D341Med (cell line): Measurements from ENCODE around the gene PROX2.

Source experiments
- DNase-seq: peaks from one replicate; pipeline ENCODE4 v3.0.0; 2012; ENCODE audit warnings: low spot score

Gene PROX2

DNA sequence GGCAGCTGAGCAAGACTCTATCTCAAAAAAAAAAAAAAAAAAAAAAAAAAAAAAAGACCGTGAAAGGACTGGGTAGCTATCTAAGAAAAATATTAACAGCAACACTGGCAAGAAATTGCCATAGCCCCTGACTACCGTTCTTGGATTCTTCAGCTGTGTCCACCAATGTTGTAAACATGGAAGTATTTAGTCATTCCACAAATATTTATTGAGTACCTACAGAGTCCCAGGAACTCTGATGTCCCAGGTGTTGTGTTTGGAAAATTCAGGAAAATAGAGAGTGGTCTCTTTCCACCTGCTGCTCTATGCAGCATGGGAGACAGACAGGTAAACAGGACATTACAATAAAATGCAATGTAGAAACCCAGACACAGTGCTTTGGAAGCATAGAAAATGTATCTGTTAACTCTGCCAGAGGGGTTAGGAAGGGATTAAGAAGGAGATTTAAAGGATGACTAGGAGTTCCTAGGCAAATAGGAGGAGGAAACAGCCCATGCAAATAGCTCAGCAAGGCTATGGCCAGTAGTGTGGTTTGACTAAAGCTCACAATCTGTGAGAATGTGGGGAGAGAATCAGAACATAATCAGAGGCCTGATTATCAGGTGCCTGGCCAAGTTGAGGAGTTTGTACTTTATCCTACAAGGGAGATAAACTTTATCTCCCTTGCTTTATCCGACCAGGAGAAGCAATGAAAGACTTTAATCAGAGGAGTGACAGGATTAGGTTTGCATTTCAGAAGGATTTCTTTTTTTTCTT lies 3.7 kb upstream of the PROX2 start:
- no peak for DNase-seq

DNA sequence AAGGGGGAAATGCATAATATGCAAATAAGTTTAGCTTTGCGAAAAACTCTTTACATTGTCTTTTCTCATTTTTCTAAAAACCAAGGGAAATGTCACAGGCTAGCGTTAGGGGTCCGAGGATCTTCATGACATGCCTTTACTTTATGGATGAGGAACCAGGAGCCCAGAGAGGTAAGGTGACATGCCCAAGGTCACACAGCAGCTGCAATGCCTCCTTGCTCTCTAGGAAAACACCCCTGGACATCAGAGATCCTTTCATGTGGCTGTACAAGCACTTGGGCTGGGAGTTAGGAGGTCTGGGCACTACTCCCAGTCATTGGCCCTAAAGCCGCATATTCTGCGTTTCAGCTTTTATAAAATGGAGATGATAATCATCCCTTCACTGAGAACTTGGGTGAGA lies 741 bp downstream of the PROX2 start:
- no peak for DNase-seq

DNA sequence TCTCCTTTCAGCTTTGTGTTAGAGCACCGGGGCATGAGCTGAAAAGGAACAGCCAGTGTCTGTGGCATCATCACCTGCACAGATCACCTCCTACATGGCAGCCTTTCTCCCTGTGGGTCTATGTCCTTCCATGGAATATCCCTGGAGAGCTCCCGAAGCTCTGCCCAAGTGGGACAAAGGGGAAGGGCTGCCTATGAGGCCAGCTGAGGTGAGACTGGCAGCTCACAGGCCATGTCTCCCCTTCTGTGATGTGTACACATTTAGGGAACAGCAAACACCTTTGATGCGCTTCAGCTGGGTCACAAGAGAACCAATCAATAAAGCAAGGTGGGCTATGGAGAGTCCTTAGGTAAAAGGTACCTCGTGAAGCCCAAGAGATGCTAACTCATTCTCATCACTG lies 4.1 kb downstream of the PROX2 start:
- no peak for DNase-seq

DNA sequence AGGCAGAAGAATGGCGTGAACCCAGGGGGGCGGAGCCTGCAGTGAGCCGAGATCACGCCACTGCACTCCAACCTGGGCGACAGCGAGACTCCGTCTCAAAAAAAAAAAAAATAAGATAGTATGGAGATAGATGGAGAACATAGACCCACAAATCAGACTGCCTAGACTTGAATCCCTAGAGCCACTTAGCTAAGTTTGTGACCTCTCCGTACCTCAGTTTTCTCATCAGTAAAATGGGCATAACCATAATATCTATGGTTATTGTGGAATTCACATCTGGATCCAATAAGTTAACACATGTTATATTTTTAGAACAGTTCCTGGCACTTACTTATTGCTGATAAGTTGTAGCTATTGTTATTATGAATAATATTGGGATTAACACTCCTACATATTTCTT lies 7.2 kb downstream of the PROX2 start:
- DNase-seq = no peak

DNA sequence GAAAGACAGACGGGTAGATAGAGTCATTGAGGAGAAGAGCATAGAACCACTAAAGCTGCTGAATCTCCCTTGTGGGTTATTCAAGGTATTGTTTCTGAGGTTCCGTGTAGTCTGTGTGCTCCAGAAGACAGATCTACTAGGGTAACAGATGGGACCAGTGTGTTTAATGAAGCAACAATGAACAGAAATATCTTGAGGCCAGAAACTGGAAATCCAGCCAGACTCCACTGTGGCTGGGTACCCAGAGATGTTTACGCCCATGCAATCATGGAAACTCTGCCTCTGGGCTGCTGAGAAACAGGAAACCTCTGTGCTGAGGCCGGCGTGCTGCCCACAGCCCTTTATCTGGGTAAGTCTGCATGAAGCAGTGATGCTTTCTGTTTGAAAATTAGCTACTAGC lies 8.3 kb downstream of the PROX2 start:
- DNase-seq = no peak

DNA sequence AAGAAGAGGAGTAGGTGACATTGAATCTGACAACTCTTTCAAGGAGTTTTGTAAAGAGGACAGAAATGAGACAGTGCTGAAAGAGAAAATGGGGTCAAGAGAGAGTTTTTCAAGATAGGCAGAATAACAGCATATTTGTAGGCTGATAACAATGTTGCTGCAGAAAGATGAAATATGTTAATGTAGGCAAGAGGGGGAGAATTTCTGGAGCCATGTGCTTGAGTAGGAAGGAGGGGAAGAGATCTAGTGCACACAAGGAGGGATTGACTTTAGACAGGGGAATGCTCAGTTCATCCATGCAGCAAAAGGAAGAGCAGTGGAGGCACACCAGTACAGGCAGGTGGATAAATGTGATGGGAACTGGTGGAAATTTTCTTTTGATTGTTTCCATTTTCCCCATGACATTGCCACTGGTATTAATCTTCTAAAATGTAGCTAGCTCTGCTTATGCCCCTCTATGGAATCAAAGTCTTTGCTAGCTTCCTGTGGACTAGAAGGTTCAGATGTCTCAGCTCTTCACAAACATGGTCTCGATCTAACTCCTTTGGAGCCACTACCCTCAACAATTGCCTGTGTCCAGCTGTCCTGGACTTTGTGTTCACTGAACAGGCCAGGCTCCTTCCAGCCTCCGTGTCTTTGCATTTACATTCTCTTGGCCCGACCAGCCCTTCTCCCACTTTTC lies 9.1 kb downstream of the PROX2 start:
- no peak for DNase-seq

DNA sequence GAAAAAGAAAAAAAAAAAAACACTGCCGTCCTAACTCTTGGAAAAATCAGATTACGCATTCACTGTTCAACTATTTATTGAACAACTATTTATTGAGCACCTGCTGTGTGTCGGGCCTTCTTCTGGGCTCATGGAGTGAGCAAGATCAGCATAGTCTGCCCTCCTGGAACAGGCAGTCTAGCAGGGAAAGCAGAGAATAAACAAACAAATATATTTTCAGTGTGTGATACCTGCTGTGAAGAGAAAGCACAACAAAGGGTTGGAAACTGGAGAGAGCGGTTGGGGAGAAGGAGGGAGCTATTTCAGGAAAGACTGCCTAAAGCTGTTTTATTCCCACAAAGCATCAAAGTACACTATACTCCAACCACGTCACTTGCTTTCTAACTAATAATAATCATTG lies 10.8 kb downstream of the PROX2 start:
- no peak for DNase-seq

DNA sequence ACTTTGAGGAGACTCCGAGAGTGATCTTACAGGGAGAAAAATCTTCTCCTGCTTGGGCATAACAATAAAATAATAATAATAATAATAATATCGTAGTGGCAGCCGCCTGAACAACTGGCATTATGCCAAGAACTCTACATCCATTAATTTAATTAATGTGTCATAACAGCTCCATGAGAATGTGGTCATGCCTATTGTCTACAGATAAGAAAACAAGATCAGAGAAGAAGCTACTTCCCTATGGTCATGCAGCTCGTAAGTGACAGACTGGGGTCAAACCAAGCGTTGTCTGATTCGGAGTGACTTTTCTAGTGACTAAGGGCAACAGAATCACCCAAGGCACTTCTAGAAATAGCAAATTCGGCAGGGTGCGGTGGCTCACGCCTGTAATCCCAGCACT lies 11.7 kb downstream of the PROX2 start:
- DNase-seq = no peak

DNA sequence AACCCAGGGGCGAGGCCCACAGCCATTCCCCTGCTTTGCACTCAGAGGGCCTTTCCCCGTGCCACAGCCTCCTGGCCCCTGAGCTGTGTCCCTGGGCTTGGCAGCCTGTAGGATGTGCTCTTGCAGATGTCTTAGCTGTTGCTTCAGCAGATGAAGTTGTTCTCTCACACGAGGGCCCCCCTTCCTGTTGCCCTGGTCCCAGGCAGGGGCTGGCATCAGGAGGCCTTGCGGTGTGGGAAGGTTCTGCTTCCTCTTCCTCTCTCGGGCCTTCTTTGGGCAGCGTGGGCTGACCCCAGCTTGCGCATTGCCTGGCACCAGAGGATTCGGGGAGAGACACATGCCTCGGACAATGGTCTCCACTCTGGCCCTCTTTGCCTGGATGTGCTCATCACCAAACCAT lies 12.7 kb downstream of the PROX2 start:
- no peak for DNase-seq

DNA sequence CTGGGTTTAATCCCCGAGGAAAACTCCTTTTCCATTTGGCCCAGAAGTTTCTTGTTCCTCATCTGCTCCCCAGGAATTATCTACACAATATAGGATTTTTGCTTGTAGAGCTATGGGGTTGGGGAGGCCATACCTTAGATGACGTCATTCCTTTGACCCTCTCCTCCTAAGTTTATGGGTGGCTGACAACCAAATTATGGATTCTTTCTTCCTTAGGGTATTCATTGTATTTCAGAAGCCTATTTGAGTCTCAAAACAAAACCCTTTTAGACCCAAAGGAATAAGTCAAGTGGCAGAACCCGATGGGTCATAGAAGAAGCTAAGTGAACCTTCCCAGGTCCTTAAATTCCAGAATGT lies 14.2 kb downstream of the PROX2 start:
- no peak for DNase-seq

DNA sequence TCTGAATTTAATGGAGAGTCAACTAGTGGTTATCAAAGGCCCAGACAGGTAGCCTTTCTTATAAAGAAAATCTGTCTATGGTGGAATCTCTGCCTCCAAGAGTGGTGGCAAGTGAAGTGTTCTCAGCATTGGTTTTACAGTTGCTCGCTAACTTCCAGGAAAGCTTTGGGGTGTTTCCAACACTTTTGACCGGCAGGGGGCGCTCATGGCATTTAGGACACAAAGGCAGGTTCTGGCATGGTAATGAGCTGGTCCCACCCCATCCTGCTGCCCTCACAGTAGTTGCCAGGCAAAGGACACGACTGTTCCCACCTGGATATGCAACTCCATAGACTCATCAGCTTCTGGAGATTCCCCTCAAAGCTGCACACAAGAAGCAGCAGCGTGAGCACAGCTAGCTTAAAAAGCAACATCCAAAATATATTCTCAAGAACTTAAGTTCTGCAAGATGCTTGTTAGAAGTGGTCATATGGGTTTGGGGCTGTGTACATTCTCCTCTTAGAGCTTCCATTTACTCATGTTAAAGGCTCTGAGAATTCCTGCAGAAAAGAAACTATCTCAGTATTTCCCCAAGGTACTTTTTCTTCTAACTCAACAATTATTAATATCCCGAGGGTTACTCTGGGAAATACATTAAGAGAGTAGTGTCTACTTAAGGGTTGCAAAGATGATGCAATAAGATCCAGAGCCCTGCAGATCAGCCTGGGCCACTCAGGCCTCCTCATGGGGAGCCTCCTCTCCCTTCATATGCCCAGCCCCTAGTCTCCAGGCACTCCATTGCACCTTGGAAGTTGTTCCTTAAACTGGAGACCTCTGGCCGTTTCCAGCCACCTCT lies 14.8 kb downstream of the PROX2 start:
- peak; percentile 89 for DNase-seq

DNA sequence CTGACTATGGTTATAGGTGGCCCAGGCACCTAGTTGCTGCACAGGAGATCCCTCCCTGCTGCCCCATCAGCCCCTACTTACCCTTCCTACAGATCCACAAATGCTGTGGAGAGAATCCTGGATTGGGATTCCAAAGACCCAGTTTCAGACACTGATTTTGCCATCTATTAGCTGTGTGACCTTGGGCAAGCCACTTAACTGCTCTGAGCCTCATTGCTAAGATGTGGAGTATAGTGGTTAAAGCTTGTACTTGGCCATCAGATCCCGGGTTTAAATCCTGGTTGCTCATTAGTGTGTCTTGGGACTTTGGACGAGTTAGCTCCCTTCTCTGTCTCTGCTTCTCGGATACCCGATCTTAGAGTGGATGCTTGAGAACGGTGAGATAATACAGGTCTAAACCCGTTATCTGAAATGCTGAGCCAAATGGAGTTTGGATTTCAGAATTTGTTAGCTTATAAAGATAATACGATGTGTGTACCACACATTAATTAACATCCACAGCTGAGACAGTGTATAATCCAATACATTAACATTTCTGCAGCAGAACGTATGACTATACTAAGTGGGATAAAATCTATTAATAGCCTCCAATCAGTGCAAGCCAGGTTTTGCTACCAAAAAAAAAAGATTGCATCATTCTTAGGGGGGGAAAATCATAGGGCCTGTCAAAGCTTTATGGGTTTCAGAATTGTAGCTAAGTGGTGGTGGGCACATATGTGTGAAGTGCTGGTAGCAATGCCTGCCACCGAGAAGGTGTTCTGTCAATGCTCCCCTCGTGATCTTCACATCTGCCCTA lies 16.0 kb downstream of the PROX2 start:
- DNase-seq = no peak

DNA sequence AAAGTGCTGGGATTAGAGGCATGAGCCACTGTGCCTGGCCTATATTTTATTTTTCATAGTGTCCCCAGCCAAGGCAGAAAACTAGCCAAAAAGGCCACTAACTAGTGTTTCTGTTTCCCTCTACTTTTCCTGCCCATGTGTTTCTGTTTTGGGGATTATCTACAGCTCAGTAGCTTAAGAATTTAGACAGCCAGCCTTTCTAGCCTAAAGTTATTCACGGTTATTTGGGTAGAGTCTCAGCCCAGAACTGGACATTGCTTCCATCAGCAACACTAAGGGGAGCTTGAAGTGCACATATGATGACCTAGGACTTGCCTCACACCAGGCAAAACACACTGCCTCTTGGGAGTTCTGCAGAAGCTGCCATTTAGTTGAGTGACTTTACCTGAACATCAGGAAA lies 17.9 kb downstream of the PROX2 start:
- no peak for DNase-seq

DNA sequence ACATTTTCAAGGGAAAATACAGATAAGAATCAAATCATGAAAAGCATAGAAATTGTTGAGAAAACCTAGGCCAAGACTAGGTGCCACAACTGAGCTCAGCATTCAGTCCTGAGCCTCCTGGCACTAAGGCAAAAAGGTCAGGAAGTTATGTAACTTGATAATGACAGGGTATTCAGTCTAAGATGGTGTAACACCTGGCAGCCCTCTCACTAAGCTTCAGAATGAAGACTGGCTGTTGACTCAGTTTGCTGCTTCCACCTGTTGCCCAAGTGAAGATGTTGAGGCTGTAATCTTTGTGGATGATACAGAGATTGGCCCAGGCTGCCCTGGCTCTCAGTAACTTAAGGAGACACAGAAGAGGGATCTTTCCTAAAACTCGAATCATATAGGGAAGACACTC lies 19.6 kb downstream of the PROX2 start:
- no peak for DNase-seq

DNA sequence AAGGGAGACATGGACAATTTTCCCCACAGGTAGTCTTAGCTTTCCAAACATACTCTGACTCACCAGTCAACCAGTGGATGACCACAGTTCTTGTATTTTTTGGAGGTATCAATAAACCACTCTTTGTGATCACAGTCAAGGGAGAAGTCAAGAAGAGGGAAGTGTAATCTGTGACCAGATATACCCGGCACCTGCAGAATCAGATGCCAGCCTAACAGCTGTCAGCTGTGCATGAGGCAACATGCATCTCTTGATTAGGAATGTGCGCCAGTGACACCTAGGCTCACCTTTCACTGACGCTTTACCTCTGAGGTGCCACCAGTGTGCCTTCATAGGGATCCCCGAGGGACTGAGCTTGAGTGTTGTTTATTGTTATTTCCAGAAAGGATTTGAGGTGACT lies 20.0 kb downstream of the PROX2 start:
- DNase-seq = no peak

DNA sequence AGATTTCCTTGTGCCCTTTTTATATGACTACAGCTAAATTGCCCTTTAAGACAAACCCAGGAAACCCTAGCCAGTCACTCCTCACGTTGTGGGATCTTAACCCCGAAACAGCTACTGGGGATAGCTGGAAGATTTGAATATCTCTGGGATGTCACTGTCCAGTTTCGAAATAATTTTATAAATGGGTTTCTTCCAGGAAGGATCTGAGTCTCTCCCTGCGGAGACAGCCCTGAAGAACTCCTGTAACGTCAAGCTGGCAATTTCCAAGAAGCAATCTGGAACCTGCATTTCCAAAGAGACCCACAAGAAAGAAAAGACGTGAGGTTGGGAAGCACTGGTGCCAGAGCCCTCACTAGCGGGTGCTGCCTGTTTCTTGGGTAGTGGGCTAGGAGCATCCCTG lies 20.9 kb downstream of the PROX2 start:
- DNase-seq = no peak

DNA sequence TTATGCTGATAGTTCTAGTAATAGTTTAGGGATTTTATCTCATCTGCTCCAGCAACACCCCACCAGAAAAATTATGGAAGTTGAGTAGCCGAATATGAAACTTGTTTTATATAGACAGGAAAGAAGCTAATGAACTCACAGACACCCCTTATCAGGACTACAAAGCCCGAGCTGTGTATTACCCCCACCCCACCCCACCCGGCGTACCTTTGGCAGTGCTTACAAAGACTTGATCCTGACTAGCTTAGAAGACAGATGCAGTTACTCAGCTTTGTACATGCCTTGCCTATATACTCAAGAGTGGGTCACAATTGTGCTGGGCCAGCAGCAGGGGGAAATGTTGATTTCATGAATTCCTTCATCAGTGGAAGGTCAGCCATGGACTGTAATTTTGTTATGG lies 22.4 kb downstream of the PROX2 start:
- DNase-seq = no peak

DNA sequence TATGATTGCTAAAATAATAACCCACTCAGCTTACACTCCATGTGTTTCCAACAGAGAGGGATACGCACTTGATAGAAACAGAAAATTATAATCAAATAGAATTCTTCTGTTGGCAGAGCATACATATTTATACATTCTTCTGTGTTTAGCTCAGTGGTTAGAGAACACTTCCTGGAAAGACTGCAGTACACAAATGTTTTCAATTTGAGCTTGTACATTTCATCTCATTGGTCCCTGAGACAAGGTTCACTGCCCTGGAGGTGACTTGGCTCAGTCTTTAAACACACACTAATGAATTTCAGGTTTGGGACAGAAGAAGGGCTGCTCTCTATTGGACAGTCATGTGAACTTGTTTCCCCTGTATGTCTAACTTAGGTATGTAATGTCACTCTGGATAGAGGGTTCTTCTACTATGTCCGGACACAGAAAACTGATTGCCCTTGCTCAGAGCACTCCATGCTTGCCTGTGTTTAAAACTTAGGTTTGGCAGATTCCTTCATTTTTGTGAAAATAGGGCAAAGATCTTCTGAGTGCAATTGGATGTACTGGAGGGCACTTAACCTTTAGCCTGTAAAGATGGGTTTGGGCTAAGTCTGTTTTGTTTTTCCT lies 22.9 kb downstream of the PROX2 start:
- DNase-seq = no peak

DNA sequence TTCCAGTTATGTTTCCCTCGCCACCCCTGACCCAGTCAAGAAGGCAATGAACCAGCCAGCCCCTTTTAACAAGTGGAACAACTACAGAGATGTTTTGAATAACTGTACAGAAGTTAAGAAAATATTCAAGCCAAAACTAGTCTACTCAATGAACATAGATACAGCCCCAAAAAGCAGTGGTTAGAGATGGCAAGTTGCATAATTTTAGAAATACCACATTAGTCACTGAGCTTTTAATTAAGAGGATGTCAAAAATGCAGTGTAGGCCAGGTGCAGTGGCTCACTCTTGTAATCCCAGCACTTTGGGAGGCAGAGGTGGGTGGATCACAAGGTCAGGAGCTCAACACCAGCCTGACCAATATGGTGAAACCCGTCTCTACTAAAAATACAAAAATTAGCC lies 27.2 kb downstream of the PROX2 start:
- no peak for DNase-seq

DNA sequence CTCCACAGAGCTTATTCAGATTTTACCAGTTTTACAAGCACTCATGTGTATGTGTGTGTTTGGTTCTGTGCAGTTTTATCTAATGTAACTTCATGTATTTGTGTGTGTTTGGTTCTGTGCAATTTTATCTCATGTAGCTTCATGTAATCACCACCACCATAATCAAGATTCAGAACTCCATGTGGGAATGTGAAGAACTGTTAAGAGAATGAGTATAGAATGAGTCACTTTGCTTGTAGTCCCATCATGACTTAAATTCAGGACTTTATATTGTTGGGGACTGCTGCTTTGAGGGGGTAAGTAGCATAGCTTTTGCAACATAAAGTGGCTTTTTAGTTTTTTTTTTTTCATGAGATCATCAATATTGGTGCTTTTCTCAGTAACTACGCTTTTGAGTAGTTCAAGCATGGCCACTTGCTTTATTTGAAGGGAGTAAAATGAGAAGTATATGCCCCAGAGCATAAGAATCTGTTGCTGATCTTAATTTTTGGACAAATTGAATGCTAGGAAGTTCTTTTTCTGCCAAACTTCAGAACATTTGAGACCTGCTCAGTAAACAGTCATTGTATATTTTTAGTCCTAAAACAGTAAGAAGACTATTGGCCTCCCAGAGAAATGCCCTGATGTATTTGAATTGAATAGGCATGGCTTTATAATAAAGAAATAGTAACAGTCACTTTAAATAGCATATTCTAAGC lies 28.8 kb downstream of the PROX2 start:
- DNase-seq = no peak

DNA sequence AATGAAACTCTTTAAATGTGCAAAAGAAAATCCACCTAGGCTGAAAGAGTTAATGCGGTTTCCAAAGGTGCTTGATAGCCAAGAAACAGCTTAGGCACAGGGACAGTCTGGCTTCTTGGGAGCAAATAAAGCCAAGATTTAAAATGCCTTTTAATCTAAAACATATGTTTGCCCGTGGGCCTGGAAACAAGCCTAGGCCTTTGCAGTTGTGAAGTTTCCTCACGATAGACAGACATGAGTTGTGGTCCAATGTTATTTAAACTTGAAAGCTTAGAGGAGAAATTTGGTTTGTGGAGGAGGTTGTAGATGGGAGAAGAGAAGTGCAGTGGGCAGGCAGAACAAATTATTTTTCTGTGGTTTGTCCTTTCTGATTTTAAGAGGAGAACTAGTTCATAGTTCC lies 29.8 kb downstream of the PROX2 start:
- no peak for DNase-seq
